B cell (primary cell): ENCODE results near the gene FAM111A. TPM values are rescaled to one million over a fixed set of nuclear protein-coding genes. Genes with fewer than 3 reads are reported as not detected.

Experiments
- ATAC-seq: fragments of 200-7000 bp; cut with Tn5 transposase; one replicate; pipeline ENCODE4 v1.10.0; 2021; ENCODE audit warnings: low read depth, mild to moderate bottlenecking, moderate number of reproducible peaks, moderate library complexity
- CTCF ChIA-PET: fragments of 350-600 bp; sonication (Branson Sonifier 250); formaldehyde crosslinking; loops from one replicate; lab custom pipeline; 2021; ENCODE audit warnings: antibody characterized with exemption, inconsistent platforms; lab: Charles Lee
- POLR2A ChIA-PET: fragments of 350-600 bp; sonication (Branson Sonifier 250); formaldehyde crosslinking; loops from one replicate; lab custom pipeline; 2021; ENCODE audit warnings: antibody characterized with exemption; lab: Charles Lee
- DNase-seq: peaks from one replicate; pipeline ENCODE4 v3.0.0; 2013
- H2AFZ ChIP-seq: 2 replicates; pipeline ENCODE4 v1.6.1; 2012; ENCODE audit warnings: mild to moderate bottlenecking, low read depth, low read length; ENCODE audit not compliant: insufficient read depth, poor library complexity, severe bottlenecking
- H3K27ac ChIP-seq, 2 donors: 1 replicate in 1 of 2; 2 replicates in 1 of 2; pipeline ENCODE4 v1.5.1; 2012 to 2013; ENCODE audit warnings: low read length in 2 of 2, mild to moderate bottlenecking in 2 of 2, moderate library complexity in 1 of 2
- H3K27me3 ChIP-seq, 4 experiments: fragments of 200-600 bp in 1 of 4; sonication (generic) in 1 of 4; replicated peaks in 1 of 4; 1 replicate in 2 of 4; 2 replicates in 2 of 4; pipeline versions ENCODE4 v1.6.1 to v1.7.0; 2013 to 2016; ENCODE audit warnings: low read length in 3 of 4, mild to moderate bottlenecking in 2 of 4, mixed read lengths in 1 of 4, moderate library complexity in 1 of 4; ENCODE audit not compliant: insufficient read depth in 4 of 4, control insufficient read depth in 3 of 4; ENCODE audit errors: control extremely low read depth in 1 of 4
- H3K36me3 ChIP-seq, 2 experiments: replicated peaks in 1 of 2; 1 replicate in 1 of 2; 2 replicates in 1 of 2; pipeline versions ENCODE4 v1.6.1 to v1.7.1; 2013; ENCODE audit warnings: low read length in 1 of 2; ENCODE audit not compliant: insufficient read depth in 2 of 2, control insufficient read depth in 1 of 2; ENCODE audit errors: control extremely low read depth in 1 of 2, extremely low read depth in 1 of 2
- H3K4me1 ChIP-seq, 2 donors: fragments of 200-600 bp in 1 of 2; sonication (generic) in 1 of 2; 1 replicate in 1 of 2; 2 replicates in 1 of 2; pipeline versions ENCODE4 v1.5.1 to v1.6.1; 2013 to 2017; ENCODE audit warnings: low read length in 2 of 2; ENCODE audit not compliant: control insufficient read depth in 2 of 2, insufficient read depth in 2 of 2
- H3K4me2 ChIP-seq: replicated peaks from 2 replicates; pipeline ENCODE3; 2012; ENCODE audit warnings: mild to moderate bottlenecking, low read depth, low read length; ENCODE audit not compliant: poor library complexity, severe bottlenecking
- H3K4me3 ChIP-seq, 5 experiments: fragments of 200-600 bp in 1 of 5; sonication (generic) in 1 of 5; 1 replicate in 3 of 5; 2 replicates in 2 of 5; pipeline versions ENCODE4 v1.5.1 to v1.7.0; 2011 to 2016; ENCODE audit warnings: low read length in 4 of 5, mild to moderate bottlenecking in 4 of 5, low read depth in 2 of 5, control low read depth in 1 of 5, moderate library complexity in 1 of 5; ENCODE audit not compliant: insufficient read depth in 1 of 5; ENCODE audit errors: control extremely low read depth in 1 of 5, extremely low read depth in 1 of 5
- H3K79me2 ChIP-seq: fragments of 200-600 bp; sonication (generic); one replicate; pipeline ENCODE4 v1.6.0; 2016; ENCODE audit warnings: low read length; ENCODE audit not compliant: control insufficient read depth, insufficient read depth
- H3K9ac ChIP-seq: fragments of 200-600 bp; sonication (generic); 2 replicates; pipeline ENCODE4 v1.6.1; 2017; ENCODE audit warnings: mild to moderate bottlenecking, low read length, moderate library complexity
- H3K9me3 ChIP-seq, 3 donors: one replicate each; pipeline versions ENCODE4 v1.6.1 to v1.7.1; 2013; ENCODE audit warnings: low read length in 2 of 3; ENCODE audit not compliant: control insufficient read depth in 2 of 3, insufficient read depth in 1 of 3; ENCODE audit errors: control extremely low read depth in 1 of 3
- H4K20me1 ChIP-seq: 2 replicates; pipeline ENCODE4 v1.6.0; 2012; ENCODE audit warnings: mild to moderate bottlenecking, low read length; ENCODE audit not compliant: insufficient read depth, control insufficient read depth, poor library complexity, severe bottlenecking
- H3K27ac Mint-ChIP-seq: one replicate; pipeline ENCODE4 v1.8.0; 2021; ENCODE audit warnings: mixed read lengths
- H3K27me3 Mint-ChIP-seq: one replicate; pipeline ENCODE4 v1.8.0; 2021; ENCODE audit warnings: mixed read lengths
- H3K4me1 Mint-ChIP-seq: one replicate; pipeline ENCODE4 v1.8.0; 2021; ENCODE audit warnings: mixed read lengths
- H3K4me3 Mint-ChIP-seq: one replicate; pipeline ENCODE4 v1.8.0; 2021; ENCODE audit warnings: mixed read lengths
- H3K9me3 Mint-ChIP-seq: one replicate; pipeline ENCODE4 v1.8.0; 2022; ENCODE audit warnings: mixed read lengths; ENCODE audit not compliant: insufficient read depth
- EZH2 ChIP-seq: IDR thresholded peaks from 2 replicates; pipeline ENCODE4 v1.6.1; 2012; ENCODE audit warnings: borderline replicate concordance, low read depth, mild to moderate bottlenecking, moderate library complexity, low read length; ENCODE audit not compliant: insufficient read depth, poor library complexity, severe bottlenecking
- WGBS: methylation state at CpG from one replicate; pipeline ENCODE4 v1.1.5; 2013; ENCODE audit warnings: missing lambda C conversion rate; ENCODE audit not compliant: insufficient coverage; 5-methylcytosine and 5-hydroxymethylcytosine counted together
- intact Hi-C: fragments of 100-400 bp; cut with micrococcal nuclease; formaldehyde crosslinking; loops from one replicate; pipeline ENCODE4 v1.10.0; 2022
- polyA plus RNA-seq: library from polyadenylated mRNA; depleted of rRNA; stranded (reverse); fragments of >200 nt; gene quantifications from 2 replicates; pipeline ENCODE4 v1.2.3, GENCODE V29; 2012
- total RNA-seq, 2 donors: library from RNA; stranded (reverse); fragments of 120-200 nt in 1 of 2; gene quantifications; 1 replicate in 1 of 2; 2 replicates in 1 of 2; pipeline versions ENCODE4 v1.2.3 to v1.2.4, GENCODE V29; 2013 to 2022
- TF ChIP-seq, protein P1 (sequence below): fragments of 200-600 bp; IDR thresholded peaks from one replicate; pipeline ENCODE4 v1.8.0; 2022; ENCODE audit warnings: antibody characterized with exemption, mild to moderate bottlenecking

Gene FAM111A
- total and polyA plus RNA-seq, 2 donors (not counting 1 experiment from before 2014, with no cell fraction given) = 57.0 to 120 TPM

DNA sequence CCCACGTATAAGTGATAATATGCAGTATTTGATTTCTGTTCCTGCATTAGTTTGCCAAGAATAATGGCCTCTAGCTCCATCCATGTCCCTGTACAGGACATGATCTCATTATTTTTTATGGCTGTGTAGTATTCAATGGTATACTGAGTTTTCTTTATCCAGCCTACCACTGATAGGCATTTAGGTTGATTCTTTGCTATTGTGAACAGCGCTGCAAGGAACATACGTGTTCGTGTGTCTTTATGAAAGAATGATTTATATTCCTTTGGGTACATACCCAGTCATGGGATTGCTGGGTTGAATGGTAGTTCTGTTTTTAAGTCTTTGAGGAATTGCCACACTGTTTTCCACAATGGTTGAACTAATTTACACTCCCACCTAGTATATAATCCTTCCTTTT is 1.5 kb upstream of the FAM111A start:
- intact Hi-C loops = loop anchor here (5.0 kb wide), 2 partner anchors 289 to 1474 kb away; partner anchors contain the start of gene ZDHHC5
- Mint-ChIP-seq H3K4me3 (peak overlapping the region; percentile 97), H3K27ac (peak overlapping the region; percentile 60), H3K9me3 (no peaks in the 10 kb centered on the region), H3K27me3 (no peaks in the 10 kb centered on the region), H3K4me1 (peaks cover 53% of the 10 kb centered on the region)
- peaks cover 47% of the 10 kb centered on the region for H3K79me2 ChIP-seq
- peak overlapping the region; percentile 96 for H3K4me2 ChIP-seq
- no peak overlapping the region for H3K4me3 ChIP-seq
- H2AFZ ChIP-seq = no peak overlapping the region
- no peaks in the 10 kb centered on the region for H3K27me3 ChIP-seq
- DNase-seq = no peak
- peak overlapping the region in 1 of 2 donors; percentile 90 for H3K27ac ChIP-seq
- H4K20me1 ChIP-seq = no peaks in the 10 kb centered on the region
- peaks cover 2 to 10% of the 10 kb centered on the region in 2 experiments for H3K36me3 ChIP-seq
- ATAC-seq = no peak
- CTCF ChIA-PET = interaction anchor here (0.8 to 3.8 kb wide), 8 partner anchors 11 to 488 kb away, joined by 3 to 94 read pairs (median 4); partner anchors contain the start of gene DTX4
- no peak for TF ChIP-seq EZH2
- TF ChIP-seq, protein P1, sequence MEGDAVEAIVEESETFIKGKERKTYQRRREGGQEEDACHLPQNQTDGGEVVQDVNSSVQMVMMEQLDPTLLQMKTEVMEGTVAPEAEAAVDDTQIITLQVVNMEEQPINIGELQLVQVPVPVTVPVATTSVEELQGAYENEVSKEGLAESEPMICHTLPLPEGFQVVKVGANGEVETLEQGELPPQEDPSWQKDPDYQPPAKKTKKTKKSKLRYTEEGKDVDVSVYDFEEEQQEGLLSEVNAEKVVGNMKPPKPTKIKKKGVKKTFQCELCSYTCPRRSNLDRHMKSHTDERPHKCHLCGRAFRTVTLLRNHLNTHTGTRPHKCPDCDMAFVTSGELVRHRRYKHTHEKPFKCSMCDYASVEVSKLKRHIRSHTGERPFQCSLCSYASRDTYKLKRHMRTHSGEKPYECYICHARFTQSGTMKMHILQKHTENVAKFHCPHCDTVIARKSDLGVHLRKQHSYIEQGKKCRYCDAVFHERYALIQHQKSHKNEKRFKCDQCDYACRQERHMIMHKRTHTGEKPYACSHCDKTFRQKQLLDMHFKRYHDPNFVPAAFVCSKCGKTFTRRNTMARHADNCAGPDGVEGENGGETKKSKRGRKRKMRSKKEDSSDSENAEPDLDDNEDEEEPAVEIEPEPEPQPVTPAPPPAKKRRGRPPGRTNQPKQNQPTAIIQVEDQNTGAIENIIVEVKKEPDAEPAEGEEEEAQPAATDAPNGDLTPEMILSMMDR = no peak
- H3K9me3 ChIP-seq = no peaks in the 10 kb centered on the region
- H3K4me1 ChIP-seq = peaks cover 26 to 33% of the 10 kb centered on the region in 2 donors
- POLR2A ChIA-PET = no interaction called here
- 58% methylated on average over 2 of the region's 4 CpGs for WGBS
- H3K9ac ChIP-seq = no peak overlapping the region

- peaks cover 58% of the 10 kb centered on the region for H3K4me1 Mint-ChIP-seq
- H3K9me3 ChIP-seq = no peaks in the 10 kb centered on the region
- TF ChIP-seq, protein P1 = peak; percentile 27
- no peak for TF ChIP-seq EZH2
- H3K27ac ChIP-seq = peak overlapping the region; percentile 88 to 90
- H3K27ac Mint-ChIP-seq = peak overlapping the region; percentile 87
- H3K4me2 ChIP-seq = peak overlapping the region; percentile 96
- H3K79me2 ChIP-seq = peaks cover 54% of the 10 kb centered on the region
- intact Hi-C loops = loop anchor here (1.0 to 5.0 kb wide), 7 partner anchors 16 to 1475 kb away; partner anchors contain the start of genes ZDHHC5 and ZFP91
- CTCF ChIA-PET = interaction anchor here (1.1 to 3.8 kb wide), 9 partner anchors 10 to 489 kb away, joined by 3 to 94 read pairs (median 5); partner anchors contain the start of gene DTX4
- peak overlapping the region; percentile 97 for H3K4me3 Mint-ChIP-seq
- ATAC-seq = no peak
- H3K4me3 ChIP-seq = peak overlapping the region; percentile 81 to 94 (median 89)
- H3K27me3 Mint-ChIP-seq = no peaks in the 10 kb centered on the region
- peak overlapping the region; percentile 88 for H2AFZ ChIP-seq
- 3% methylated on average over 3 of the region's 3 CpGs for WGBS
- peak overlapping the region; percentile 80 for H3K9ac ChIP-seq
- no peaks in the 10 kb centered on the region for H4K20me1 ChIP-seq
- H3K4me1 ChIP-seq = peaks cover 31 to 38% of the 10 kb centered on the region in 2 donors
- POLR2A ChIA-PET = interaction anchor here (0.7 to 1.8 kb wide), 6 partner anchors 14 to 83 kb away, joined by 3 to 11 read pairs (median 4); no protein-coding TSS in a partner anchor
- H3K9me3 Mint-ChIP-seq = no peaks in the 10 kb centered on the region
- DNase-seq = no peak
- H3K27me3 ChIP-seq = no peaks in the 10 kb centered on the region
- H3K36me3 ChIP-seq = peaks cover 2 to 10% of the 10 kb centered on the region in 2 experiments
Observed at GRCh38 chr11:59141673-59142460, 789 bp upstream of the FAM111A start.
